GM12892 (cell line): ENCODE measurements around the gene CCDC92.

ENCODE experiments used
- POLR2A ChIP-seq: IDR thresholded peaks from 2 replicates; pipeline ENCODE4 v1.6.1; 2011; ENCODE audit warnings: low read depth, low read length, control low read depth
- TAF1 ChIP-seq: IDR thresholded peaks from 2 replicates; pipeline ENCODE4 v1.6.1; 2011; ENCODE audit warnings: low read depth, mild to moderate bottlenecking, control low read depth, low read length, borderline replicate concordance

- TF ChIP-seq POLR2A (no peak), TAF1 (no peak)
These were observed 14.4 kb upstream of the CCDC92 start for GRCh38 chr12:123987022-123987421.
